GM18502 (cell line): Measurements from ENCODE around the gene CHEK1.
"Not testable (repeated sequence)": the region's sequence is repeated elsewhere in the genome, so short reads cannot be mapped to it uniquely, and the experiment has no call there.

Experiments
- ATAC-seq: cut with Tn5 transposase; IDR thresholded peaks from one replicate; pipeline ENCODE4 v1.9.1; 2021; ENCODE audit warnings: mild to moderate bottlenecking; ENCODE audit not compliant: unreplicated experiment, poor library complexity

Gene CHEK1

DNA sequence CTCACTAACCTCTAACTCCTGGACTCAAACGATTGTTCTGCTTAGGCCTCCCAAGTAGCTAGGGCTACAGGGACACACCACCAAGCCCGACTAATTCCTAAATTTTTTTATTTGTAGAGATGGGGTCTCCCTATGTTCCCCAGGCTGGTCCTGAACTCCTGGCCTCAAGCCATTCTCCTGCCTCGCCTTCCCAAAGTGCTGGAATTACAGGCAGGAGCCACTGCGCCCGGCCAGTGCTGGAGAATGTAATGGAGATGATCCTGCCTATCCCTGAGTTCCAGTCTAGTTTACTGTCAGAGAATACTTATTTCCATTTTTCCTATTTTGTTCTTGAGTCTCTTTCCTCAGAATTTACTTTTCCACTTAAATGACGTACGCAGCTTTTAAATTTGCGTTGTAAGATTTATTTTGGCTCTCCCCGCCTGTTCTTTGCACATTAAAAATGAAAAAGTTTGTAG is at the start of gene CHEK1:
TSS of gene CHEK1 (plus strand) at position 408 of the 458 bp plus-strand sequence. CDS start 1,606 bp downstream, outside the sequence.
- ATAC-seq = no peak

DNA sequence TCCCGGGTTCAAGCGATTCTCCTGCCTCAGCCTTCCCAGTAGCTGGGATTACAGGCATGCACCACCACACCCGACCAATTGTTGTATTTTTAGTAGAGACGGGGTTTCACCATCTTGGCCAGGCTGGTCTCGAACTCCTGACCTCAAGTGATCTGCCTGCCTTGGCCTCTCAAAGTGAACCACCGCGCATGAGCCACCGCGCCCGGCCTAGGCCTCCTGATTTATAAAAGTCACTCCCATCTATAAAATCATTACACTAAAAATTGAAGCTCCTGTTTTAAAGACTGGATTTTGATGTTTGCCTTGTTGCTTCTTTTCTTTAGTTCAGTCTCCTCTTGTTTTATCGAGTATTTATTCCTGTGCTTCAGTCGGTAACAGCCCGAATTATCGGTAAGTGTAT is 47.8 kb upstream of the CHEK1 start:
- ATAC-seq = not testable (repeated sequence)

- ATAC-seq = no peak
Measured at GRCh38 chr11:125578783-125579182, 46.2 kb upstream of the CHEK1 start.

DNA sequence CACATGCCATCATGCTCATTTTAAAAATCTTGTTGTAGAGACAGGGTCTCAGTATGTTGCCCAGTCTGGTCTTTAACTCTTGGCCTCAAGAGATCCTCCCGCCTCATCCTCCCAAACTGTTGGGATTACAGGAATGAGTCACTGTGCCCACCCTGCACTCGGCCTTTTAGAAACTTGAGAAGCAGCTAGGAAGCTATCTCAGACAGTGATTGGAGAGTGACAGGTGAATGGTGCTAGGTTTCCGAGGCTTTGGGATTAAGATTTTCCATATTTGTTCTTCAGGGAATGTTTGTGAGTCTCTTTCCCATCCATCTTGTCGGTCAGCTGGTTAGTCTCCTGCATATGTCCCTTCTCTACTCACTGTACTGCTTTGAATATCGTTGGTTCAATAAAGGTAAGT is 45.2 kb upstream of the CHEK1 start:
- no peak for ATAC-seq

DNA sequence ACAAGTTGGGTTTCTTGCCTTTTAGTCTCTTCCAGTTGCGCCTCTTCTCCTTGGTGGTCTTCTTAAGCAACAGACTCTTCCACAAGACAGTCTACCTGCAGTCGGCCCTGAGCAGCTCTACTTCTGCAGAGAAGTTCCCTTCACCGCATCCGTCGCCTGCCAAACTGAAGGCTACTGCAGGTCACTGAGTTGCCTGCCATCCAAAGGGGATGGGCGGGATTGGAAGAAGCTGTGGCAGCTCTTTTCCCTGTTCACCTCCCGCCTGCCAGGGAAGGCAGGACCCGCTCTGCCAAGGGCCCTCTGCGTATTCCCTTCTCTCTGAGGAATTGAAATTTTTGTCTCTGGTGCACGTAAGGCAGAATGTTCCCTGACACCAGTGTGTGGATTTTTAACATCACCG is 41.5 kb upstream of the CHEK1 start:
- no peak for ATAC-seq

DNA sequence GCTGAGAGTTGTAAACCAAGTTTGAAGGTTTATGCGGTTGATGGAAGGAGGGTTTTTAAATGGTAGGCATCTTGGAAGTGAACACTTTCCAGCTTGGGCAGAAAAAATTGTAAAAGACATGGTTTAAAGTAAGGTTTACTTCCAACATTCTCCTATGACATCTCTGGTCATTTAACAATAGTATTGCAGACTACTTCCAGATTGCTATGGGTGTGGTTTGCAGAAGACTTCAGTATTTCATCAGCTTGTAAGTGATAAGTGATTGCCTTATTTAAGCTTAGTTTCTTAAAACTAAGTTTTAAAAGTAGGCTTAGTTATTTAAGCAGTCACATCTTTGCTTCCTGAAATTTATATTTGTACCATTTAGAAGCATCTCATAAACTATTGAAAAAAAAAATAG is 39.5 kb upstream of the CHEK1 start:
- no peak for ATAC-seq

DNA sequence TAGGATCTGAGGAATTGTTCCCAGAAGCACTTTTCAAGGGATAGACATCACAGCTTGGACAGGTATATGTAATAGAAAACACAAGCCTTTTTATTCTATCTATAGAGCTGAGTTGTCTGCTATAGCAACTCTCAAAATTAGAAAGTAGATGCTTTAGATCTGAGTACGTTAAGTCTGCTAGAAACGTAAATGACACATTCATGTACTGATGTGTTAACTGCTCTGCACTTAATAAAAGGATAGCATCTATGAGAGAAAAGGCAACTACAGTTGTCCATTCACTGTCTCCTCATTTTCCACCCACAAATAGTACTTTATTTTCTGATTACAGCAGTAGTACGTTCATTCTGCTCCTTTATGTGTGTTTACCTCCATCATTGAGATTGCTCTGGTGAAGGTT is 38.3 kb upstream of the CHEK1 start:
- no peak for ATAC-seq

- ATAC-seq = no peak
Measured at GRCh38 chr11:125587480-125587879, 37.5 kb upstream of the CHEK1 start.

GRCh38 chr11:125588505-125588904 is 36.5 kb upstream of the CHEK1 start:
- no peak for ATAC-seq

DNA sequence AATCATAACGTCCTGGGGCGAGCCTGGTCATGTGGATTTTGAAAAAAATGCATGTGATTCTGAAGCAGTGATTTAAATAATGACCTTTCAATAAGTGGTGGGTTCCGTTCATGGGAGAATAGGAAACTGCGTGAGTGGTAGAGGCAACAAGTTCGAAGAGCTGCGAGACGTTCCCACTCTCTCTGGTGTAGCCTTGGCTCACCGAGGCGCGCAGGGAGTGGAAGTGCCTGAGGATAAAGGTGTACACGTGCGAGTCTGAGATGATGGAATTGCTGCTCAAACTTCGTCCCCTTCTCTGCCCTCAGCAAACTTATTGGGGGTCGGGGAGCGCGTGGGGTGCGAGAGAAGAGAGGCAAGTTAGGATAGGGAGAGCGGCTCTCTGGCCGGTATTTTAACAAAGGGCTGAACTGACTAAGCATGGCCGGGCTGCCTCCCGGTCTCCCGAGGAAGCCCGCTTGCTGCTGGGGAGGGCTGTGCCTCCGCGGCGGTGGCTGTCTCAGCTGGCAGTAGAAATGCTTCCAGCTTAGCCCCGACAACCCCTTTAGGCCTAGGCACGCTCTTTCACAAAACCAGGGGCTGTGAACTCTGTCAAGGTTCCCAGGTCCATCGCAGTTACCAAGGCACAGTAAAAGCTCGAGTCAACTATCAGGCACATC is 33.2 kb upstream of the CHEK1 start:
- ATAC-seq = peak; percentile 22

GRCh38 chr11:125592305-125593113 is 32.5 kb upstream of the CHEK1 start, which contains the start of gene STT3A:
Gene STT3A, plus strand, starts transcription at chr11:125592852. Its CDS starts 3,064 bp downstream, at chr11:125595916.
- ATAC-seq = peak; percentile 97

GRCh38 chr11:125593114-125593820 is 31.7 kb upstream of the CHEK1 start:
- ATAC-seq = no peak

GRCh38 chr11:125594958-125595357 is 30.0 kb upstream of the CHEK1 start:
- ATAC-seq = no peak

DNA sequence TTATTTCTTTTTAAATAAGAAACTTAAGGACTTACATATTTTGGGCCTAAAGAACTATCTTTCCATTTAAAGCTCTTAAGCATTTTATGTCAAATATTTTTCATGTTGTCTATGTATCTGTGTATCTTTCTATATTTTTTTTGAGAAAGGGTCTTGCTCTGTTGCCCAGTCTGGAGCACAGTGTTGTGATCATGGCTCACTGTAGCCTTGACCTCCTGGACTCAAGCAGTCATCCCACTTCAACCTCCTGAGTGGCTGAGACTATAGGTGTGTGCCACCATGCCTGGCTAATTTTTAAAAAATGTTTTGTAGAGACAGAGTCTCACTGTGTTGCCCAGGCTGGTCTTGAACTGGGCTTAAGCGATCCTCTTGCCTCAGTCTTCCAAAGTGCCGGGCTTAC is 24.3 kb upstream of the CHEK1 start:
- no peak for ATAC-seq

DNA sequence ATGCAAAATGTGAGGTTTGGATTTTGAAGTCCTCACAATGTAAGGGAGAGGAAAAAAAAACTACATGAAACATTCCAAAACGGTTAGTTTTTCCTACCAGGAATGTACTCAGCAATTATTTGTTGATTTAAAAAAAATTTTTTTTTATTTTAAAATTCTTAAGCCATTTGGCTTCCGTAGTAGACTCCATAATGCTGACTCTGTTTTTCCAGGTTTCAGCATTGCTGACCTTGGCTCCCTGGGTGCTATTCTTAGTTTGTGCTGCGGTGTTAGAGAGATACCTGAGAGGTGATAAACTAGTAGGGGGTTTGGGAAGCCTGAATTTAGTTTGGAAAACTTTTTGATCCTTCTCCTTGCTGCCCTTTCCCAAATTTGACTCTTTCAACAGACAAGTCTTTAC is 21.8 kb upstream of the CHEK1 start:
- no peak for ATAC-seq

DNA sequence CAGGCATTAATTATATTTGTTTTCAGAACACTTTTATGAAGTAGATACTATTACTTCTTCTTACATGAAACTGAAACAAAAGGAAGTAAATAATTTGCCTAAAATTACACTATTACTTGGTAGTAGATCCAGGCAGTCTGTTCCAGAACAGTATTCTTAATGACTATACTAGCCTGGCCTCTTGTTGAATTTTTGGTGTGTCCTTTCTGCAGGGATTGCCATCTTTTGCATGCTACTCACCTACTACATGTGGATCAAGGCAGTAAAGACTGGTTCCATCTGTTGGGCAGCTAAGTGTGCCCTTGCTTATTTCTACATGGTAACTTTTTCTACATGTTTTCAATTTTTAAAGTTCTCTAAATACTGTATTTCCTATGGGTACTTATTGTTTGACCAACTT is 19.5 kb upstream of the CHEK1 start:
- ATAC-seq = no peak

DNA sequence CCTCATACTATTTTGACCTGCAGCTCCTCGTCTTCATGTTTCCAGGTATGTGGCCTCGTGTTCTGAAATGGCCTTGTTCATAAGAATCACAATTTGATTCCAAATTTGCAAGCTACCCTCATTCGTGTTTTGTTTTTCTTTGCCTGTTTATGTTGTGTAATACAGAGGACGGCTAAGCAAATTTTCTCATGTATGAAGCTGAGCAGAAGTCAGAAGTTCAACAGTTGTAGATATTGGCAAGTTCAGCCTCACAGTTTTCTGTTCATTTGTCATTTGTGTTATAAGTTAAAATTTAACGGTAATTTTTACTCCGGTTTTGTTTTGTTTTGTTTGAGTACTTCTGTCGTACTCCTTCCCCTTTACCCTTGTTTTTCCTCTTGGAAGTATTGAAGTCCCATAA is 15.4 kb upstream of the CHEK1 start:
- no peak for ATAC-seq

GRCh38 chr11:125618383-125618782 is 6.6 kb upstream of the CHEK1 start:
- ATAC-seq = no peak

GRCh38 chr11:125621995-125622394 is 3.0 kb upstream of the CHEK1 start:
- ATAC-seq = no peak

DNA sequence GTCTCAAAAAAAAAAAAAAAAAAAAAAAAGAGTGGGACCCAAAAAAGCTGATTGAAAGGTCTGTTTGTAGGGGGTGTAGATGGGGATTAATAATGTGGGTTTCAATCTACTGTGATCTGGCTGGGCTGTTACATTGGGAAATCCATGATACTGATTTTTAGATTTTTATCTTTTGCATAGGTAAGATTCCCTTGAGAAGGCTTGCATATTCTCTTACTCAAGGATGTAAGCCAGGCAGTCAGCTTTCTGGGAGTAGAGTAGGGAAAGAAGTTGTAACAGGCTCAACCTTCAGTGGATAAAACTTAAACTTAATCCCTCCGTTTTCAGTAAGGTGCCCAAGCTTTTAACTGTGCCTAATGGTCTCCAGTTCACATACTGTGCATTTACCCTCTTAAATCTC is 1.9 kb upstream of the CHEK1 start:
- no peak for ATAC-seq

GRCh38 chr11:125625225-125625629 is 264 bp downstream of the CHEK1 start:
- ATAC-seq = no peak
